ENCODE results near the gene CYBB.

CYBB gene

DNA sequence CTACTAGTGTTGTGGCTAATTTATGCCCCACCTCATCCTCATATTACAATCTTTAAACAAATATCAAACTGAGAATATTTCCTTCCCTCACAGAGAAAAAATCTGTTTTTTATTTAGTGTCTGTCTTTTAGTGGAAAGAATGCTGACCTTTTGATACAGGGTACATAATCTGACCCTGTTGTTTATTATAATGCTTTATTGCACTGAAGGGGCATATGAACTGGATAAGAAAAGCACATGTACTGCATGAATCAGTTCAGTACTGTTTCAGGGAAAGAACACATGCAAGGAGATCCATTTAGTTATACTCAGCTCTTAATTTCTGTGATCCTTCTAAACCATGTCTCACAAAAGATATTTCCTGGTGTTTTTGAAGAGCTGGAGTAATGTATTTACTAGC, 83.0 kb downstream of the CYBB start:
- no peaks in the 10 kb centered on the region for H3K79me2 ChIP-seq (ENCODE audit: control insufficient read depth, insufficient read depth, low read length, unreplicated experiment)
- no peak overlapping the region for H2AFZ ChIP-seq (ENCODE audit: low read length, unreplicated experiment)
- no peaks in the 10 kb centered on the region for H3K4me1 ChIP-seq (ENCODE audit: control insufficient read depth, insufficient read depth, low read length, unreplicated experiment)
- H3K4me3 ChIP-seq (ENCODE audit: low read depth, low read length) = no peak overlapping the region
- no peaks in the 10 kb centered on the region for H3K27me3 ChIP-seq (ENCODE audit: insufficient read depth, low read length)
- no peaks in the 10 kb centered on the region for H3K36me3 ChIP-seq (ENCODE audit: insufficient read depth, low read length)
- H3K27ac ChIP-seq (ENCODE audit: low read depth, low read length) = no peak overlapping the region

All from ACC112 (cell line).